ENCODE results near the gene PHF11.

DNA sequence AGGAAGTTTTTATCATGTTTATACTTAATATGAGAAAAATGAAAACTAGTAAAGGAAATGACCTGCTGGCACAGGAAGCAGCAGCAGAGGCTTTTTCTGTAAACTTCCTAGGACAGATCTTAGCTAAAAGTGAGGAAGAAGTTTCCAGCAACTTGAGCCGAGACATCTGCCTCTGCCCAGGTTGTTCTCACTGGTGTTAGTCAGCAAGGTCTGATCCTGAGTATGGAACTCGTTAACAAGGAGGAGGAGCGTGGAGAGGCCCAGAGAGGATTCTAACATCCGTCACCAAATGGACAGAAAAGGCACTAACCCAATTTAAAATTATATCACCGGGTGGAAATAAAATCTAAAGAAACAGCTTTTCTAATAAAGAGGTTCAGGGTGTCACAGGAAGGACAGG lies 43.6 kb downstream of the PHF11 start:
- TF ChIP-seq, protein P1, sequence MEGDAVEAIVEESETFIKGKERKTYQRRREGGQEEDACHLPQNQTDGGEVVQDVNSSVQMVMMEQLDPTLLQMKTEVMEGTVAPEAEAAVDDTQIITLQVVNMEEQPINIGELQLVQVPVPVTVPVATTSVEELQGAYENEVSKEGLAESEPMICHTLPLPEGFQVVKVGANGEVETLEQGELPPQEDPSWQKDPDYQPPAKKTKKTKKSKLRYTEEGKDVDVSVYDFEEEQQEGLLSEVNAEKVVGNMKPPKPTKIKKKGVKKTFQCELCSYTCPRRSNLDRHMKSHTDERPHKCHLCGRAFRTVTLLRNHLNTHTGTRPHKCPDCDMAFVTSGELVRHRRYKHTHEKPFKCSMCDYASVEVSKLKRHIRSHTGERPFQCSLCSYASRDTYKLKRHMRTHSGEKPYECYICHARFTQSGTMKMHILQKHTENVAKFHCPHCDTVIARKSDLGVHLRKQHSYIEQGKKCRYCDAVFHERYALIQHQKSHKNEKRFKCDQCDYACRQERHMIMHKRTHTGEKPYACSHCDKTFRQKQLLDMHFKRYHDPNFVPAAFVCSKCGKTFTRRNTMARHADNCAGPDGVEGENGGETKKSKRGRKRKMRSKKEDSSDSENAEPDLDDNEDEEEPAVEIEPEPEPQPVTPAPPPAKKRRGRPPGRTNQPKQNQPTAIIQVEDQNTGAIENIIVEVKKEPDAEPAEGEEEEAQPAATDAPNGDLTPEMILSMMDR (conservative IDR thresholded peaks at IDR 0.05; ENCODE audit: low read depth in 2 of 2), result no peak
- no peak for TF ChIP-seq EZH2phosphoT487 (IDR thresholded peaks at IDR 0.05; ENCODE audit: unreplicated experiment)
- TF ChIP-seq EZH2 (IDR thresholded peaks at IDR 0.05; ENCODE audit: low read depth, unreplicated experiment), result no peak
- TF ChIP-seq JUNB (IDR thresholded peaks at IDR 0.05; ENCODE audit: unreplicated experiment), result no peak
- no peak for TF ChIP-seq POLR2AphosphoS5 (IDR thresholded peaks at IDR 0.05; ENCODE audit: low read depth)
- TF ChIP-seq, protein P2, sequence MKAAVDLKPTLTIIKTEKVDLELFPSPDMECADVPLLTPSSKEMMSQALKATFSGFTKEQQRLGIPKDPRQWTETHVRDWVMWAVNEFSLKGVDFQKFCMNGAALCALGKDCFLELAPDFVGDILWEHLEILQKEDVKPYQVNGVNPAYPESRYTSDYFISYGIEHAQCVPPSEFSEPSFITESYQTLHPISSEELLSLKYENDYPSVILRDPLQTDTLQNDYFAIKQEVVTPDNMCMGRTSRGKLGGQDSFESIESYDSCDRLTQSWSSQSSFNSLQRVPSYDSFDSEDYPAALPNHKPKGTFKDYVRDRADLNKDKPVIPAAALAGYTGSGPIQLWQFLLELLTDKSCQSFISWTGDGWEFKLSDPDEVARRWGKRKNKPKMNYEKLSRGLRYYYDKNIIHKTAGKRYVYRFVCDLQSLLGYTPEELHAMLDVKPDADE (IDR thresholded peaks at IDR 0.05), result no peak
- TF ChIP-seq, protein P3, sequence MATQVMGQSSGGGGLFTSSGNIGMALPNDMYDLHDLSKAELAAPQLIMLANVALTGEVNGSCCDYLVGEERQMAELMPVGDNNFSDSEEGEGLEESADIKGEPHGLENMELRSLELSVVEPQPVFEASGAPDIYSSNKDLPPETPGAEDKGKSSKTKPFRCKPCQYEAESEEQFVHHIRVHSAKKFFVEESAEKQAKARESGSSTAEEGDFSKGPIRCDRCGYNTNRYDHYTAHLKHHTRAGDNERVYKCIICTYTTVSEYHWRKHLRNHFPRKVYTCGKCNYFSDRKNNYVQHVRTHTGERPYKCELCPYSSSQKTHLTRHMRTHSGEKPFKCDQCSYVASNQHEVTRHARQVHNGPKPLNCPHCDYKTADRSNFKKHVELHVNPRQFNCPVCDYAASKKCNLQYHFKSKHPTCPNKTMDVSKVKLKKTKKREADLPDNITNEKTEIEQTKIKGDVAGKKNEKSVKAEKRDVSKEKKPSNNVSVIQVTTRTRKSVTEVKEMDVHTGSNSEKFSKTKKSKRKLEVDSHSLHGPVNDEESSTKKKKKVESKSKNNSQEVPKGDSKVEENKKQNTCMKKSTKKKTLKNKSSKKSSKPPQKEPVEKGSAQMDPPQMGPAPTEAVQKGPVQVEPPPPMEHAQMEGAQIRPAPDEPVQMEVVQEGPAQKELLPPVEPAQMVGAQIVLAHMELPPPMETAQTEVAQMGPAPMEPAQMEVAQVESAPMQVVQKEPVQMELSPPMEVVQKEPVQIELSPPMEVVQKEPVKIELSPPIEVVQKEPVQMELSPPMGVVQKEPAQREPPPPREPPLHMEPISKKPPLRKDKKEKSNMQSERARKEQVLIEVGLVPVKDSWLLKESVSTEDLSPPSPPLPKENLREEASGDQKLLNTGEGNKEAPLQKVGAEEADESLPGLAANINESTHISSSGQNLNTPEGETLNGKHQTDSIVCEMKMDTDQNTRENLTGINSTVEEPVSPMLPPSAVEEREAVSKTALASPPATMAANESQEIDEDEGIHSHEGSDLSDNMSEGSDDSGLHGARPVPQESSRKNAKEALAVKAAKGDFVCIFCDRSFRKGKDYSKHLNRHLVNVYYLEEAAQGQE (IDR thresholded peaks at IDR 0.05; ENCODE audit: unreplicated experiment), result no peak
- TF ChIP-seq NANOG (IDR thresholded peaks at IDR 0.05; ENCODE audit: borderline replicate concordance), result no peak

All from GM23338 (cell line).